NCI-H82 (cell line): ENCODE measurements around the gene TBC1D12.

ENCODE experiments used
- DNase-seq: peaks from one replicate; lab custom pipeline; 2025; lab: John Stamatoyannopoulos, UW

The TBC1D12 gene

GRCh38 chr10:94407668-94408067, 5.3 kb downstream of the TBC1D12 start:
- no peak for DNase-seq

DNA sequence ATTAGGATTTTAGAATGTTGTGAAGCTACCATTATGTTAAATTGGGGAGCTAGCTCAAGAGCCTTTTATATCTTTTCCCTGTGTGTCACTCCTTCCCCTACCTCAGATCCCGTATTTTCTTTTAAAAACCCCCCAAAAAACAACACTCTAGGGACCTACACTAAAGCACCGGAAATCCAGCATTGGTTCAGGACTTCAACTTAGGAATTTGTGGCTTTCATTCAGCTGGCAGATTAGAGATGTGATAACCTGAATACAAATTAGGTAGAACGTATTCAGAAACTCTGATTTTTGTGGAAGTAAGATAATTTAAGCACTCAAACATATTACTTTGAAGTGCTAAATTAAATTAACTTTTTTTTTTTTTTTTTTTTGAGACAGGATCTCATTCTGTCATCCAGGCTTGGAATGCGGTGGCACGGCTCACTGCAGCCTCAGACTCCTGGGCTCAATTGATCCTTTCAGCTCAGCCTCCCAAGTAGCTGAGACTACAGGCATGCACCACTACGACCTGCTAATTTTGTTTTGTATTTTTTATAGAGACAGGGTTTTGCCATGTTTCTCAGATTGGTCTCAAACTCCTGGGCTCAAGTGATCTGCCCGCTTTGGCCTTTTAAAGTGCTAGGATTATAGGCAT, 6.8 kb downstream of the TBC1D12 start:
- no peak for DNase-seq

DNA sequence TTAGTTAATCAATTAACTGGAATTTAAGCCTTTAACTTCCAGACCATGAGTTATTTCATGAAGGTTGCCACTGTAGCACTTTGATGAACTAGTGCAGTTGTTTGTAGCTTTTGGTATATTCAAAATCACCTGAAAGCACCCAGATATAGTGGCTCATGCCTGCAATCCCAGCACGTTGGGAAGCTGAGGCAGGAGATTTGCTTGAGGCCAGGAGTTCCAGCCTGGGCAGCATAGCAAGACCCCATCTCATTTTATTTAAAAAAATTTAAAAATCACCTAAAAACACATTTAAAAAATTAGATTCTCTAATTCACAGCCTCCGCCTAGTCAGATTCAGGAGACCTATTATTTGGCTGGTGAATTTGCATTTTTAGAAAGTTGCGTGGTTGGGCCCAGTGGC, 9.0 kb downstream of the TBC1D12 start:
- no peak for DNase-seq

- DNase-seq: no peak
These were observed 10.1 kb downstream of the TBC1D12 start for GRCh38 chr10:94412449-94412848.

- DNase-seq: no peak
These were observed 11.0 kb downstream of the TBC1D12 start for GRCh38 chr10:94413361-94413760.

- no peak for DNase-seq
These were observed 14.6 kb downstream of the TBC1D12 start for GRCh38 chr10:94416896-94417295.

- no peak for DNase-seq
These were observed 15.0 kb downstream of the TBC1D12 start for GRCh38 chr10:94417321-94417720.

- no peak for DNase-seq
These were observed 18.2 kb downstream of the TBC1D12 start for GRCh38 chr10:94420516-94420915.

GRCh38 chr10:94420998-94421528, 18.7 kb downstream of the TBC1D12 start:
- no peak for DNase-seq

DNA sequence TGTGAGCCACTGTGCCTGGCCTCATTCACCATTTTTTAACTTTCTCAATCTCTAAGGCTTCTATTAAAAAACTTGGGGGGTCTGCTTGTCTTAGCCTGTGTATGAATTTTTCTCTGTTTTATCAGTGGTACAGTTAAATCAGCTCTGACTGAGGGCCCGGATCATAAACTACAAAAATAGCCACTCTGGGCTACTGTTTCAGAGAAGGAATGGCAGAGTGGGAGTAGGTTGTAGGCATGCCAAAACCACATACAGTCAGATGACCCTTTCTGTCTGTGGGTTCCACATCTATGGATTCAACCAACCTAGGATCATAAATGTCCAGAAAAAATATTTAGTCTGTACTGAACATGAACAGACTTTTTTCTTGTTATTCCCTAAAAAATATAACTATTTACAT, 21.3 kb downstream of the TBC1D12 start:
- DNase-seq: no peak

GRCh38 chr10:94424714-94425337, 22.5 kb downstream of the TBC1D12 start:
- no peak for DNase-seq

DNA sequence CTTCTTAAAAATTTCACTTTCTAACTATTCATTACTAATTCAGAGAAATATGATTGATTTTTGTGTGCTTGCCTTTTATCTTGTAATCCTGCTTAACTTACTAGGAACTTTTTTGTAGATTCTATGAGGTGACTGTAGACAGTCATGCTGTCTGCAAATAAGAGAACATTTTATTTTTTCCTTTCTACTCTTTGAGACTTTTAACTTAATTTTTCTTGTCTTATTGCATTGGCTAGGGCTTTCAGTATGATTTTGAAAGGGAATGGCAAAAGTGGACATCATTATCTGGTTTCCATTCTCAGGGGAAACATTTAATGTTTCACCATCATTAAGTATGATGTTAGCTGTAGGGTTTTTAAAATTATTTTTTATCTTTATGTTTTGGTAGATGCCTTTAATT, 23.6 kb downstream of the TBC1D12 start:
- DNase-seq: no peak

- DNase-seq: no peak
These were observed 24.8 kb downstream of the TBC1D12 start for GRCh38 chr10:94427166-94427565.

DNA sequence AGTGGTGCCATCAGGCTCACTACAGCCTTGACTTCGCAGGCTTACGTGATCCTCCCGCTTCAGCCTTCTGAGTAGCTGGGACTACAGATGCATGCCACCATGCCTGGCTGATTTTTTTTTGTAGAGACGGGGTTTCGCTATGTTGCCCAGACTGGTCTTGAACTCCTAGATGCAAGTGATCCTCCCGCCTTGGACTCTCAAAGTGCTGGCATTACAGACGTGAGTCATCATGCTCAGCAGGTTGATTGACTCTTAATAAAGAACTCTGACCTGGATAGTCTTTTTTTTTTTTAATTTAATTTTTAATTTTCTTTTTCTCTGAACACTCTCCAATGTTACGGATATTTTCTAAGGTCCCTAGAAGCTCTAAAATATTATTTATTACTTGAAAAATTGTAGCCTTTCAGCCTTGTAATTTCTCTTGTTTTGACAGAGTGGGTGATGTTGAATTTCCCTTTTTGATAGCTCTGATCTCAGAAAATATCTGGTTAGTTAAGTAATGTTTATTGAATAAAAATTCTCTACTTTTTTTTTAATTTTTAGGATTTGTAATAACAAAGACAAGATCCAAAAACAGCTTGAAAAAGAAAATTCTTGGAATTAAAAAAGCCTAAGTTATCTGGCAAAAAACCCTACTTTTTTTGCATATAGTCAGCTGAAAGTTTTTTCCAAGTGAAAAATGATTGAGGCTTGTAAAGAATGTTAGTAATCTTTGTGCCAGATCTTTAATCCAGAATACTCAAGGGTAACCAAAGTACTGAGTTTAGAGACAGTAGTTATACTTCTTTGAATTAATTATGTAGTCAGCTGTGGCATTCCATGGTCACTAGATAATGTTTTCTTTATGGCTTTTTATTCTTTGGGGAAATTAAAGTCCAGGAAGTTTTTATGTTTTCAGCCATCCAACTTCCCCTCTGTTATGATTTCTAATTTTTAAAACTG, 26.7 kb downstream of the TBC1D12 start:
- DNase-seq: no peak

DNA sequence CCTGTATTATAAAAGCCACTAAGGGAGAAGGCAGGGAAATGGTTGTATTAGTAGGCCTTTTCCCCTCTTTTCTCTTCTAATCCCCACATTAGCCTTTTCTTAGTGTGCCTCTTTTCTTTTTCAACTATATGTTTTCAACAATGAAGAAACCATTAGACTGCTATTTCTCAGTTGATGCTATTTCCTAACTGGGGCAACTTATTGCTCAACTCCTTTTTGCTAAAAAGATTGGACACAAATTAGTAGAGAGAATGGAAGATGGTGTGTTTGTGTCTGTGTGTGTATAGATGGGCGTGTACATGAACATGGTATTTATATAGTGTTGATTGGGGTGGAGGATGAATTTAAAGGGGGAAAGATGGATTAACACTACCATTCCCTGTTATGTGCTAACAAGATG, 28.4 kb downstream of the TBC1D12 start:
- no peak for DNase-seq

- DNase-seq: no peak
These were observed 30.1 kb downstream of the TBC1D12 start for GRCh38 chr10:94432443-94432842.

DNA sequence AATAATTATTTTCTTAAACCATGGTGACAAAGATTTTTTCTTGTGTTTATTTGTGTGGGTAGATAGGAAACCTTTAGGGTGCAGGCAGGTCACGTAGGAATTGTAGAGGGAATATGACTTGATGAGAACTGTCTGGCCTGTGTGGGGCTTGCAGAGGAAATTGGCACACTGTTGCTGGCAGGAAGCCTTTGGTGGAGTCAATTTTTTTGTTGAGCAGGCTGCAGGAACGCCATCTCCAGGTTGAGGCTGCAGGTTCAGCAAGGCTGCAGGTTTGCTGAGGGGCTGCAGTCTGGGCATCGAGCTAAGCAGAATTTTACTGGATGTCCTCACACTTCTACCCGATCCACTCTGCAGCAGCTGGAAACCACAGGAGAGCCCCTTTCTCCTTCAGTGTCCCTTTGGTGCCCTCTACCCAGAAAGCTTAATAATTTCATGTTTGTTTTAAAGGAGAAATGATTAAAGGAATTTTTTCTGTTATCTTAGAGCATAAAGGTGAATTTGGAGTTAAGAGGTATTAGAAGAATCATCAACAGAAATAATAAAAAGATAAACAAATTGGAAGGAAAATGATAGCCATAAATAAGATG, 37.0 kb downstream of the TBC1D12 start:
- DNase-seq: peak; percentile 5

DNA sequence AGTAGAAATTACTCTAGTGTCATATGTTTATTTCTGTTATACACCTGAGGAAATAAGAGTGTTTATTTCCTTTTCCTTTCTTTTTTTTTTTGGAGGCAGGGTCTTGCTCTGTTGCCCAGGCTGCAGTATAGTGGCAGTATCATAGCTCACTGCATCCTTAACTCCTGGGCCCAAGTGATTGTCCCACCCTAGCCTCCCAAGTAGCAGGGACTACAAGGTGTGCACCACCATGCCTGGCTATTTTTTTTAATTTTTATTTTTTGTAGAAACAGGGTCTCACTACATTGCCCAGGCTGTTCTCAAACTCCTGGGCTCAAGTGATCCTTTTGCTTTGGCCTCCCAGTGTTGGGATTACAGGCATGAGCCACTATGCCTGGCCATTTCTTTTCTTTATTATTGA, 37.8 kb downstream of the TBC1D12 start:
- no peak for DNase-seq

- DNase-seq: no peak
These were observed 40.7 kb downstream of the TBC1D12 start for GRCh38 chr10:94443047-94443446.

DNA sequence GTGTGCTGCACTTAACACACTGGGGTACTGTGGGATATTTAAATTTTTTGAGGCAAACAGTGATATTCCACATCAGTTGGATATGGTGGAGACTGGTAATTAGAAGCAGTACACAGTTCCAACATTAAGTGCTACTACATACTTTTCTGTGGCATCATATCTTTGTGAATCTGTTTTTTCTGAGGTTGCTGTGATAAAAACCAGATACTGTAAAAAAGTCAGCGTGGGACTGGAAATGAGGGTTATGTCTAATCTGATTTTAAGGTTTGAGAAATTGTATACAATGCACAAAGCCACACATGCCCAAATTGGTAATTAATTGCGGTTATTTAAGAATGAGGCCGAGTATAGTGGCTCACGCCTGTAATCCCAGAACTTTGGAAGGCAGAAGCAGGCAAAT, 41.2 kb downstream of the TBC1D12 start:
- DNase-seq: no peak

GRCh38 chr10:94450782-94451181, 48.4 kb downstream of the TBC1D12 start:
- DNase-seq: no peak

GRCh38 chr10:94451883-94452519, 49.7 kb downstream of the TBC1D12 start:
- DNase-seq: no peak
